Measurements from ENCODE around the gene R3HDM1. TPM values are rescaled to one million over a fixed set of nuclear protein-coding genes. Genes with fewer than 3 reads are reported as not detected.

The R3HDM1 gene
- total RNA-seq, 4 donors from 2014 or later: 13.4 to 23.8 (median 20.1) TPM

GRCh38 chr2:135662088-135662487, 130.8 kb downstream of the R3HDM1 start:
- TF ChIP-seq POLR2A (IDR thresholded peaks at IDR 0.05): no peak
- no peak for TF ChIP-seq CTCF (IDR thresholded peaks at IDR 0.05)
- Histone ChIP-seq H3K4me3 (no peak overlapping the region), H3K27ac (no peak overlapping the region), H3K4me1 (peaks cover 0 to 24% (median 0%) of the 10 kb centered on the region in 3 donors), H3K27me3 (no peaks in the 10 kb centered on the region), H3K36me3 (peaks cover 0 to 42% (median 0%) of the 10 kb centered on the region in 3 donors), H3K9me3 (no peaks in the 10 kb centered on the region)
- WGBS, 2 donors: 60 to 71% methylated on average over 1 of the region's 1 CpG
- DNase-seq: no peak
- intact Hi-C loops (cut with DNase I): no loop called here

GRCh38 chr2:135663148-135663700, 131.9 kb downstream of the R3HDM1 start:
- intact Hi-C loops (cut with DNase I): no loop called here
- no peak for TF ChIP-seq POLR2A (IDR thresholded peaks at IDR 0.05)
- no peak for TF ChIP-seq CTCF (IDR thresholded peaks at IDR 0.05)
- Histone ChIP-seq H3K27ac (no peak overlapping the region), H3K4me3 (no peak overlapping the region), H3K36me3 (peaks cover 0 to 31% (median 0%) of the 10 kb centered on the region in 3 donors), H3K9me3 (no peaks in the 10 kb centered on the region), H3K4me1 (peaks cover 0 to 24% (median 0%) of the 10 kb centered on the region in 3 donors), H3K27me3 (no peaks in the 10 kb centered on the region)
- no peak for DNase-seq

GRCh38 chr2:135664623-135665068, 133.4 kb downstream of the R3HDM1 start:
- Histone ChIP-seq H3K4me1 (peaks cover 0 to 24% (median 0%) of the 10 kb centered on the region in 3 donors), H3K9me3 (no peaks in the 10 kb centered on the region), H3K27me3 (no peaks in the 10 kb centered on the region), H3K36me3 (peaks cover 0 to 19% (median 0%) of the 10 kb centered on the region in 3 donors), H3K4me3 (no peak overlapping the region), H3K27ac (no peak overlapping the region)
- TF ChIP-seq CTCF (IDR thresholded peaks at IDR 0.05): no peak
- TF ChIP-seq POLR2A (IDR thresholded peaks at IDR 0.05): no peak
- intact Hi-C loops (cut with DNase I): no loop called here
- DNase-seq: no peak

GRCh38 chr2:135667045-135667444, 135.8 kb downstream of the R3HDM1 start:
- H3K36me3 ChIP-seq: peaks cover 0 to 16% (median 0%) of the 10 kb centered on the region in 3 donors
- DNase-seq: no peak
- intact Hi-C loops (cut with DNase I): no loop called here

GRCh38 chr2:135674453-135674852, 143.2 kb downstream of the R3HDM1 start:
- no peak for DNase-seq
- no peaks in the 10 kb centered on the region for H3K27me3 ChIP-seq
- no peak overlapping the region for H3K27ac ChIP-seq
- TF ChIP-seq POLR2A (IDR thresholded peaks at IDR 0.05): no peak
- no peaks in the 10 kb centered on the region for H3K9me3 ChIP-seq
- H3K4me3 ChIP-seq: no peak overlapping the region
- peaks cover 0 to 55% (median 4%) of the 10 kb centered on the region in 3 donors for H3K36me3 ChIP-seq
- WGBS, 2 donors: 86 to 96% methylated on average over 1 of the region's 1 CpG
- intact Hi-C loops (cut with DNase I): no loop called here
- H3K4me1 ChIP-seq: no peaks in the 10 kb centered on the region

More at GRCh38 chr2:135667045-135667444, 135.8 kb downstream of the R3HDM1 start:
- Histone ChIP-seq H3K4me1 (peaks cover 0 to 24% (median 0%) of the 10 kb centered on the region in 3 donors), H3K27me3 (no peaks in the 10 kb centered on the region), H3K9me3 (no peaks in the 10 kb centered on the region), H3K4me3 (no peak overlapping the region), H3K27ac (no peak overlapping the region)
- TF ChIP-seq POLR2A (IDR thresholded peaks at IDR 0.05) (no peak), CTCF (IDR thresholded peaks at IDR 0.05) (no peak)

- TF ChIP-seq POLR2A (IDR thresholded peaks at IDR 0.05) (no peak), CTCF (IDR thresholded peaks at IDR 0.05) (no peak)
- no peaks in the 10 kb centered on the region for H3K9me3 ChIP-seq
- peaks cover 0 to 70% (median 4%) of the 10 kb centered on the region in 3 donors for H3K36me3 ChIP-seq
- no peaks in the 10 kb centered on the region for H3K27me3 ChIP-seq
- intact Hi-C loops (cut with DNase I): no loop called here
- no peaks in the 10 kb centered on the region for H3K4me1 ChIP-seq
- 79 to 86% methylated on average over 3 of the region's 3 CpGs for WGBS, 2 donors
- no peak overlapping the region for H3K27ac ChIP-seq
- H3K4me3 ChIP-seq: no peak overlapping the region
- no peak for DNase-seq
These were observed 144.7 kb downstream of the R3HDM1 start for GRCh38 chr2:135676031-135676430.

All from esophagus squamous epithelium (tissue), 5 donors.